HG03520 (cell line): ENCODE results near the gene NAV2.

Experiments
- ATAC-seq: cut with Tn5 transposase; IDR thresholded peaks from one replicate; pipeline ENCODE4 v1.9.1; 2021; ENCODE audit warnings: mild to moderate bottlenecking, moderate library complexity; ENCODE audit not compliant: unreplicated experiment

NAV2 gene

DNA sequence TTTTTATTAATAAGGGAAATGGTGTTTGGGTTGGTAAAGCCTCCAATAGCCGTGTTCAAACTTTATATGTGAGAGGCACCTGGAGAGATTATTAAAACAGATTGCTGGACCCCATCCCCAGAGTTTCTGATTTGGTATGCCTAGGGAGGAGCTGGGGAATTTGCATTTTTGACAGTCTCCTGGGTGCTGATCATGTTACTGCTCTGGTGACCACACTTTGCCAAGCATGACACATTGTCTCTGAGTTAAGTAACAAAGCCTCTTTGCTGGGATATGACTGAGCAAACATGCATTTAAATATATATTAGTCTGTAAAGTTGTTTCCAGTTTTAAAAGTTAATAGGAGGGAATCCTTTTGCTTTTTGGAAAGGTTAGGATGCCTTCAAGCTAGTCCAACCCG is 140.4 kb downstream of the NAV2 start:
- no peak for ATAC-seq

DNA sequence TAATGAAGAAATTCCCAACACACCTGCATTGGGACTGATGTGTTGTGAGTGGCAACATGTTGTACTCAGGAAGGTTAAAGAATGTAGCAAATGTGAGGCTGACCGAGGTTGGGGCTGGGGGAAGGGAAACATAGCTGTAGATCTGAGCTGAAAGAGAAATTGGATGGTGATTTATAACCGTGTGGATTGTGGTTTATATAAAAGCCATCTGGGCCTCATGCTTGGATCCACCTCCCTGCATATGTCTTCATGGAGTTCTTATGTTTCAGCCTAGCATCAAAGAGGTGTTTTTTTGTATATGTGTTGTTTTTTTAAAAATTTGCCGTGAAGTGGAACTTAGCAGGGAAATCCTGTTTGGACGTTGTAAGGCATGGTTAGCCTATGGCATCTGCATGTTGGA is 141.3 kb downstream of the NAV2 start:
- no peak for ATAC-seq

DNA sequence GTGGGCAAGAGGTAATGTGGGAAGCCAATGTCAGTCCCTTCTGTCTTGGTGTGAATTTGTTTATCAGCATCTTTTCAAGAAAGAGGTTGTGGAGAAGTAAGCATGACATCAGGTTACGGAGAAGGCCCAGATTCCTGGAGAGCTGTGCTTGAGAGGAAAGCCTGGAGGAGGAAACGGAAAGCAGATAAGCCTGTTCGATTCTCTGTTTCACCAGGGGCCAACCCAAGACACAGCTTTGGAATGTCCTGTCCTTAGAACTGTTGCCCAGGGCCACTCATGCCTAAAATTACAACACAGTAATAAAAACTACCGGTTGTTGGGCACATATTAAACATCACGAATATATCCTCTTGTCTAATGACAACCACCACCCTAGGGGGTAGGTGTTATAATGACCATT is 148.5 kb downstream of the NAV2 start:
- no peak for ATAC-seq

DNA sequence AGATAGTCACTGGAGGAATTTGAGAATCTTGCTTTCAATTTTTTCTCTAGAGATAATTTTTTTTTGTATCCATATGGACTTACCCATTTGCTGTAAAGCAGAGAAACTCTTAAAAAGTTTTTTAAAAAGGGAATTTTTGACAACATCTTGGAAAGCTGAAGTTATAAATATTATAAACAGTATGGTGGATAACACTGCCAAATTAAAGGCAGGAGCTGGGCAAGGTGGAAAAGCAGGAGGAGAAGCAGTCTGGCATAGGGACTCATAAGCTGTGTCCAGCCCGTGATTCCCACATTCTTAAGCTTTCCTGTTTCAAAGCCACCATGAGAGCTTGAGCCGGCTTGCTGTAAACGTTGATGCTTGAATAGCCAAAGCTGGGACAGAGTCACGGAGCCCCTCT is 149.5 kb downstream of the NAV2 start:
- ATAC-seq: no peak

DNA sequence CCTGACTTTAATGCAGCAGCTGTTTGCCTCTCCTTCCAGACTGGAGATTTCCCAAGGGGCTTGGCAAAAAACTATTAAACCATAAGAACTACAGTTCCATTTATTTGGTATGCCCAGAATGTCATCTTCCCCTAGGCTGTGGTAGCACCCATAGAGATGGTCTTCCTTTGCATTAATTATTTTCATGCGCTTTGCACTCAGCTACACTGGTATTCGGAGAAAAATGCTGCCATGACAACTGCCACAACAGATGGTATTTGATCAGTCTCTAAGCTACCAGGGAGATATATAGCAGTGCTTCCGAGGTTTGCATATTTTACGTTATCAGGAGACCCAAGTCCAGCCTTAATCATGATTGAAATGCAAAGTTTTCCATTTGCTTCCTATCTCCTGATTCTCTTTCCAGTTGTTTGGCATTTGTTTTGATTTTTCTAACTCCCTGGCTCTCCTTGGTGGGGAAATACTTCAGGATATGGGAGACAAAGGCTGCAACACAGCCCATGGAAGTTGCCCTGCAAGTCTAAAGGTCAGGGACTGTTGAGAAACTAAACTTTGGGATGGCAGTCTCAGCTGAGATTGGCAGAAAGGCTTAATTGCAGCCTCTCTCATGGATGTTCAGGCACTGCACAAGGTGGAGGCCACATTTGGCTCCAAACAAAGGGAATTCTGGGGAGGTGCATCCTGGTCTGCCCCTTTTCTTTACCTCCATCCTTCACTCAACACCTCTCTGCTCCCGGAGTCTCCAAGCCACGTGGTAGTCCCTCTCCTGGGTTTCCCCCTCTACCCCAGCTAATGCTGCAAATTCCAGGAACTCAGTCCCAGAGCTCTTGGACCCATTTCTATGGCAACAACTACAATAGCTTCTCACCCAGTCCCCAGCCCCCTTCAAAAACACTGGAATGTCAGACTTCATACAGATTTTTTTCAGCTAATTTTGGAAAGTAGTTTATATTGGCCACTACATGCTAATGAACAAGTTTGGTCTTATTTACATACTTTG is 151.8 kb downstream of the NAV2 start:
- no peak for ATAC-seq

DNA sequence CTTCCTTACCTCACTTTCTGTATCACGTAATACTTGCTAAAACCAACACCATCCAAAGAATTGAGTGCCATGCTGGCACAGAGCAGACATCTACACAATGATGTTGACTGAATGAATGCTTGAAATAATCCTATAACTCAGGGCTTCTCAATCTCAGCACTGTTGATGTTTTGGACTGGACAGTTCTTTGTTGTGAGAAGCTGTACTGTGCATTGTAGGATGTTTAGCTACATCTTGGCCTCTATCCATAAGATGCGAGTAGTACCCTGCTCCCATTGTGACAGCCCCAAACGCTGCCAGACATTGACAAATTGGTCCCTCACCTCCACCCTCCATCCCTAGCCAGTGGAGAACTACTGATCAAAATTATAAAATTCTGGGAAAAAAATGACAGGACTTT is 153.4 kb downstream of the NAV2 start:
- no peak for ATAC-seq

DNA sequence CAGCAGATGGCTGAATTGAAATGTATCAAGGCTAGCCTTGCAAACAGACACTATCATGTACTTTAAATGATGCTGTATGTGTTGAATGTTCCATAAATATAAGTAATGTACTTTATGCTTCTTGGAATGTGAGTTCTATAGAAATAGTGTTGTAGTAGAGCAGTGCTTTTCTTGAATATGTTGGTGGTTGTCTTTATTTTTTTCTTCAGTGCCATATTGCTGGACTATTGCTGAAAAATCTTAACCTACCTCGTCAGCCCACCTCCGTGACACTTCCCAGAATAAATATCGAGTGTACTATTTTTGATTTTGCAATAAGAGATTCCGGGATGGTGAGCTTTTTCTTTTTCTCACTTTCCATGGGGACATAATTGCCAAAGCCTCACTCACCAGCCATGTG is 153.9 kb downstream of the NAV2 start:
- ATAC-seq: no peak

DNA sequence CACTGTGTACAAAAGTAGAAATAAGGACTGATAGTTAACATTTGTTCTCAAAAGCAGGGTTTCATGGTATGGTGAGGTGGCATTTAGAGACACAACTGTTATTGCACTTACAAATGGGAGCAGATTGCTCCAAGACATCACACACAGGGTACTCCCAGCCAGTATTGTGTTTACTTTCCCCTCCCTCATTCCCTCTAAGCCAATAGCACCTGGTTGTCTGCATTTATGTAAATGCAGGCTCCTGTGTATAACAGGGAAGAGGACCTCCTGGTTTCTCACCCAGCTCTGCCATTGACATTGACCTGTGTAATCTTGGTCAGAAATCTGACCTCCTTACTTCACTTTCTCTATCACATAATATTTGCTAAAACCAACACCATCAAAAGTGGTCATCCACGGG is 154.4 kb downstream of the NAV2 start:
- ATAC-seq: no peak

DNA sequence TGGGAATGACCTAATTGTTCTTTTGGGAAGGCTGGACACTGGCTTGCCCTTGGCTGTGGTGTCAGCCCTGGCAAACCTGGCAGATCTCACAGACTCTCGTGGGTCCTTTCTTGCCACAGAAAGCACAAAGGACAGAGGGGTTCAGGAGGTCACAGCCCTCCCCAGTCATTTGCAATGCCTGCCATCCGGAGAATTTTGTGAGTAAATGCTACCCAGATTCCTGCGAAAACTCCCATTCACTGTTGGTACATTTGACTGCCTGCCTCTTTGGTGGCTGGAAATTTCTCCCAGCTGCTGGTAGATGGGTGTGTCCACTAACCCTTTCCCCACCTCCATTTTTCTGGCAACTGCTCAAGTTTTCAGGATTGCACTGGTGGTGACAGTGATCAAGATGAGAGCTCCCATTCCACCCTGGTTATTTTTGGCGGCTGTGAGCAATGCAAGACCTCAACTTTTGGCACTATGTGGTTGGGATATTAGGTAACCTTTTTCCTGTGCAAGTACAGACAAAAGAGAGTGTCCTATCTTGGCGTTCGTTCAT is 155.7 kb downstream of the NAV2 start:
- ATAC-seq: no peak

DNA sequence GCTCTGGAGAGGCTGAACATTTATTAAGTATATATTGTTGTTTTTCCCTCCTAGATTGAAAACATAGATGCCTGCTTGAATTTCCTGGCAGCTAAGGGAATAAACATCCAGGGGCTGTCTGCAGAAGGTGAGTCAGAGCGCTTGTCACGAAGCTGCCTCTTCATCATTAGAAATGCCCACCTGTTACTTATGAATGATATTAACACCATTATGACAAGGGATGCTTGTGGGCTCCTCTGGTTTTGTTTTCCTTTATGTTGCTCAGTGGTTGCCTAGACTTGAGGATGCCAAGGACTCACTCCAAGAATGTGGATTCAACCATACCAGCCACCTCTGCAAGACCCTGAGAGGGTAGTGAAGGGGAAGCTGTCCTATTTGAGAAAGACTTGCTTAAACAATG is 156.2 kb downstream of the NAV2 start:
- no peak for ATAC-seq

DNA sequence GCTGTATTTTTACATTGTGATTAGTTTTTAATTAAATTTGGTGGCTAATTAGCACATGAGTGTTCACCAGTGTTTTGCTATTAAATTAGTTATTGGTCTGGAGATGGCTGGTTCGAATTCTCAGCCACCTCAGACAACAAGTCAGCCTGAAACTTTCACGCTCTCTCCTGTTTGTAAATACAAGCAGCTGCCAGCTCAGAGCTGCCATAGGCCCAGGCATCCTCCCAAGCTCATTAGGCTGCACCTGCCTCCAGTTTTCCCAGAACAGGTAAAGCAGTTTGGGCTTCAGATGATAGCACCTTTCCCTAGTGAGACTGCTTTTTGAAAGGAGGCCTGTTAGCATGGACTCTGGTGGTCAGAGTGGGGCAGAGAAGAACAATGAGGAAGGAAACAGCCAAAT is 156.8 kb downstream of the NAV2 start:
- no peak for ATAC-seq

DNA sequence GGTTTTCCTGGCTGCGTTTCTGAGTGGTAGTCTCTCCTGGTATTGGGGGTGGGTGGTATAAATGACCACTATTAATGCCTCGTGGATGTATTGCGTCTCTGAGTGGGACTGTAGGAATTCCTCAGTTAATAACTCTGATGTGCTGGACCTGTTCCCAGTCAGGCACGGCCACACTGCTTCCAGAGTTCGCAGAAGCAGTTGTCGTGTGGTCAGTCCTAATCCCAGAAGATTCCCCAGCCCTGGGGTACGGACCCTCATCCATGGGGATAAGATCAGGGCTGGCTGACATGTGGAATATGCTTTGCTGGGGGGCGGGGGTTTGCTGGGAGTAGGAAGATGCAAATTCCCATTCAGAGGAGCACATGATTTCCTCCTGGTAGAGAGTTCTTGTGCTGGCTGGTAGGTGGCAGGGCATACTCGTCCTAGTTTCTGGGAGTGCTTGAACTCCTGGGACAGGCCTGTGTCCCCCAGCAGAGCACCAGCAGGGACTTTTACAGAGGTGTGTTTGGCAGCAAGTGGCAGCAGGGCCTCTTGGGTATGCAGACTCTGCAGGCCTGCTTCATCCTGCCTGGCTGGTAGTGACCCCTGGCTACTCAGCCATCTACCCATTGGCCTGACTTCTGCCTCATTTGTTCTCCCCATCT is 157.4 kb downstream of the NAV2 start:
- no peak for ATAC-seq

DNA sequence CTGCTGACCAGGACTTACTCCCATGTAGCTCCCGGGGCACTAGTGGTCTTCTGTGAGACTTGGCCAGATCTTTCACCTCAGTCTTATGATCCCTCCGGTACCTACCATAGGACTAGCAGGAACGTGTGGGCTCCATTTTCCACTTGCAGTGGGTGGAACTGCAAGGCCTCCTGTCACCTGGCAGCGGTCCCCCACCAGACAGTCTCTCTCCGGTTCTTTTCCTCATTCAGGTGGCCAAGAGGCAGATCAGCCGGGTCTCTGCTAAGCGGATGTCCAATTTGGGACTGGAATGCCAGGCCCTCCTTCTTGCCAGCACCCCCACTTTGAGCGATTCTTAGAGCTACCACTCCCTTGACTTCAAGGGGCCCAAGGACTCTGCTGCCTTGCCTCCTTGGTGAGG is 158.9 kb downstream of the NAV2 start:
- ATAC-seq: no peak

DNA sequence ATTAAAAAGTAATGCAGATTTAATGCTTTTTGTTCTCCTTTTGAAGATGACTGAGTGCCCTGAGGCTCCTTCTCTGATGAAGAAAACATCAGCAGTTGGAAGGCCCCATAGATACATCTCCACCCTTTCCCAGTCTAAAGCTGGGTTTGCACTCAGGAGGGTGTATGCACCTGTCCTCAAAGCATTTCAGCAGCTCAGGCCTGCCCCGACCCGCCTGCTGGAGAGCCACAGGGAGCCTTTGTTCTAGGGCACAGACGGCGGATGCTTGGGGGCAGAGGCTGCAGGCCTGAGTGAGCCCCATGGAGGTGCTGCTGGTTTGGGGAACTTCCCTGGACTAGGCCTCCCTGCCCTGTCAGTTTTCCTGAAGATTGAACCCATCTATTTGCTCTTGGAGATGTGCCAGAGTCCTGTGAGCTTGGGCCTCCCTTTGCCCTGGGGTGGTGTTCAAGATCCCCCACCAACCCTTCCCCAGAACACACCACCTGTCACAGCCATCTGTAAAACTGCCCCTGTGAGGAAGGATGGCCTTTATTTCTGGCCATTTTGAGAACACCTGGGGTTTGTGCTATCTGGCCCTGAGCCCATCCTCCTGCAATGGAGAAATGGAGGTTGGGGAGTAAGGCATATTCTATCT is 160.0 kb downstream of the NAV2 start:
- no peak for ATAC-seq

DNA sequence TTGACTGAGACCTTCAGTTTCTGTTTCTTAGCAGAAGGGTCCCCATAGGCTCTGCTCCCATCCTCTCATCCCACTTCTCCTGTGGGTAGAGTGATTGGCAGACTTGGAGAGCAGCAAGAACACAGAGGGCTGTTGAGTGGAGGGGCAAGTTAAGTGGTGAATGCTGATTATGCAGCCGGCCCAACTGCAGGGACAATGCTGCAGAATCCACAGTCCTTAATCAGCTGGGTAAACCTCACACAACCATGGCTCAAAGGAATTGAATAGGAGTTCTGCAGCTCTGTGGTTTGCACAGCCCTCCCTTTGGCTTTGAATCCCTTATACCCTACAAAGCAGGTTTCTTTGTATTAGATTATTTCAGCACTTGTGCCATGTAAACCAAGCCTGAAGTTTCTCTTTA is 161.1 kb downstream of the NAV2 start:
- no peak for ATAC-seq

DNA sequence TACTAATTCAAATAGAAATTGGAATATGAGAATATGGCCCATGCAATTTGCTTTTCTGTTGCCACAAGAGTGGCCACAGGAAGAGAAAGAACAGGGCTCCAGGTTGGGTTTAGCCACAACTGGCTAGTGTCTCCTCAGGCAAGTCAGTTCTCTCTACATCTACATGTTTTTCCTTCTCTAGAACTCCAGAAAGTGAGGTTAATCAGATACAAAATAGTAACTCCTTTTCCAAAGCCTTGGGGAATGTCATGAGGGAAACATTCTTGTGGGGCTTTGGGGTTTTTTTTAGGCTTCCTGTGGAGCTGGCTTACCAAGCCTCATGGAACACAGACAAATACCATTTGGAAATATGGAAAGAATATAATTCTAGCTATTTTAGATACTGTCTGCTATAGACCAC is 161.6 kb downstream of the NAV2 start:
- ATAC-seq: no peak

DNA sequence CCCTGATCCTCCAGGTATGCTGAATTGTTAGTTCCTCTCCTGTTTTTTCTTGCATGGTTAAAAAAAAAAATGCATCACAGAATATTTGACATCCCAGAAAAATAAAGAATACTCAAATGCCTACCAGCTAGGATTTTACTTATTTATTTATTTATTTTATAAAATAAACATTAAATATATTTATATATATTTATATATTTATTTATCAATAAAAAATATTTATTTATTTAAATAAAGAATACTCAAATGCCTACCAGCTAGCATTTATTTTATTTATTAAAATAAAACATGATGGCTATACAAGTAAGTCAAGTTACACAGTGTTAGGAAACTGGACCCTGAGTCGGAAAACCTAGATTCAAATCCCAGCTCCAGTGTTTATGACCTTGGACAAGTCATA is 164.1 kb downstream of the NAV2 start:
- no peak for ATAC-seq

DNA sequence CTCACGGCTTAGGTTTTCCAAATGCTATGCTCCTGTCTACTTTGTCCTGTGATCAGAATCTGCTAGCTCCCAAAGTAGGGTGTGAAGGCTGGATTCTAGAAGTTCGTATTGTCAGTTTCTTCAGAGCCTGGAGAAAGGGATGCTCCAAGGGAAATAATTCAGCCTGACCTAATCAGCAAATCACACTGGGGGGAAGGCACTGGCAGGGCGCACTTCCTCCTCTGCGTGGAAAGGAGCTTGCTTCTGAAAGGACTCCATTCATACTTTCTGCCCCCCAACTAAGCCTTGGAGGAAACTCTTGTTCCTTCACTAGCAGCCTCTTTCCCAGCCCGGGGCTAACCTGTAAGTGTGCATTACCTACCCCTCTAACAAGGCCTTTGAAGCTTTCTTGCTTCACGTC is 165.9 kb downstream of the NAV2 start:
- no peak for ATAC-seq

DNA sequence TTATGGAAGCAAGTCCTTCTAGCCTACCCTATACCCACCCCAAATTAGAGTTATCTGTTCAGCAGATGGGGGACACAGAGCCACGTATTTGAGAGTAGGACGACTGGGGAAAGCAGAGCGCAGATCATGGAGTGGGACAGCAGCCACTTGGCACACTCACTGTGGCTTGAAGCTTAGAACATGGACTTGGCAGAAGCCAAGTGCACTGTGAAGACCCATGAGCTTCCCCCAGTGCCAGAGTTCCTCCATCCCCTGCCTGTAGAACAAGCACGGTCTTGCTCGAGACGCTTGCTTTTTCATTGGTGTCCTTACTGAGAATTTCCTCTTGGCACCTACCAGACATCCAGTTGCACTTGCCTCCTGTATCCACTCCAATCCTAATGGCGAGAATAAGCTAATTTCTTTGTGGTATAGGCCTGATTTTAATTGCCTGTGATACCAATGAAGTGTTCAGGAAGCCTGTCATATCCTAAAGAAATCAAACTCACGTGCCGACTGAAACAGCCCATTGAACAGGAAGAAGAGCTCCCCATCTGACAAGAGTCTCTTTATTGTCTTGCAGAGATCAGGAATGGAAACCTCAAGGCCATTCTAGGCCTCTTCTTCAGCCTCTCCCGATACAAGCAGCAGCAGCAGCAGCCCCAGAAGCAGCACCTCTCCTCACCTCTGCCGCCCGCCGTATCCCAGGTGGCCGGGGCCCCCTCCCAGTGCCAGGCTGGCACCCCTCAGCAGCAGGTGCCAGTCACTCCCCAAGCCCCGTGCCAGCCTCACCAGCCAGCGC is 166.9 kb downstream of the NAV2 start:
- ATAC-seq: no peak

DNA sequence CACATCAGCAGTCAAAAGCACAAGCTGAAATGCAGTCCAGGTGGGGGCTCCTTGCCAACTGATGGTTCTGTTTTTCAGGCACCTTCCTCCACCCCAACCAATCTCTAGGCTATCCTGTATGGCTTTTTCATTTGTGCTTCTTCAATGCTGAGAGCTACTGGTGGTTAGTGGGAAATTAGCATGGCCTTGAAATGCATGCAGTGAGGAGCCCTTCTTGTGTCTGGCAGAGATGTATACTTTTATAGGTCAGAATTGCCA is 167.4 kb downstream of the NAV2 start:
- no peak for ATAC-seq

DNA sequence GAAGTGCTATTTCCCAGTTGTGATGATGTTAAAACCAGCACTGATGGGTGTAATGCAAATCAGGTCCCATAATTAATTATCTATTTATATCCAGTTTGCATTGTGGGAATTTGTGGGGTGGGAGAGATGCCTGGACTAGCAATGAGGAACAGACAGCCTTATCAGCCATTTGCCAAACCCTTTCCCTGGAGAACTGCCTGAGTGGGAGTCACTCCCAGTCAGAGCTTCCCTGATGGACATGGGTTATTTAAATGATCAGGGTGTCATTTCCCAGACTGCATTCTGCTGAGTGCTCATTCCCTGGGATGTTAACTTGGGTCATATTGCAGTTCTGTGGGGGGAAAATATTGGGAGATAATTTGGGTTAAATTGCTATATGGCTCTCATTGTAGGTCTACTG is 168.5 kb downstream of the NAV2 start:
- no peak for ATAC-seq
